Measurements from ENCODE around the gene DDHD1. TPM values are rescaled to one million over a fixed set of nuclear protein-coding genes. Genes with fewer than 3 reads are reported as not detected.
"Not testable (repeated sequence)": the region's sequence is repeated elsewhere in the genome, so short reads cannot be mapped to it uniquely, and the experiment has no call there.

DDHD1 gene
- polyA plus RNA-seq, 2 of the 4 experiments (the other 2 are of a cell fraction): 6.2 to 12.3 TPM

DNA sequence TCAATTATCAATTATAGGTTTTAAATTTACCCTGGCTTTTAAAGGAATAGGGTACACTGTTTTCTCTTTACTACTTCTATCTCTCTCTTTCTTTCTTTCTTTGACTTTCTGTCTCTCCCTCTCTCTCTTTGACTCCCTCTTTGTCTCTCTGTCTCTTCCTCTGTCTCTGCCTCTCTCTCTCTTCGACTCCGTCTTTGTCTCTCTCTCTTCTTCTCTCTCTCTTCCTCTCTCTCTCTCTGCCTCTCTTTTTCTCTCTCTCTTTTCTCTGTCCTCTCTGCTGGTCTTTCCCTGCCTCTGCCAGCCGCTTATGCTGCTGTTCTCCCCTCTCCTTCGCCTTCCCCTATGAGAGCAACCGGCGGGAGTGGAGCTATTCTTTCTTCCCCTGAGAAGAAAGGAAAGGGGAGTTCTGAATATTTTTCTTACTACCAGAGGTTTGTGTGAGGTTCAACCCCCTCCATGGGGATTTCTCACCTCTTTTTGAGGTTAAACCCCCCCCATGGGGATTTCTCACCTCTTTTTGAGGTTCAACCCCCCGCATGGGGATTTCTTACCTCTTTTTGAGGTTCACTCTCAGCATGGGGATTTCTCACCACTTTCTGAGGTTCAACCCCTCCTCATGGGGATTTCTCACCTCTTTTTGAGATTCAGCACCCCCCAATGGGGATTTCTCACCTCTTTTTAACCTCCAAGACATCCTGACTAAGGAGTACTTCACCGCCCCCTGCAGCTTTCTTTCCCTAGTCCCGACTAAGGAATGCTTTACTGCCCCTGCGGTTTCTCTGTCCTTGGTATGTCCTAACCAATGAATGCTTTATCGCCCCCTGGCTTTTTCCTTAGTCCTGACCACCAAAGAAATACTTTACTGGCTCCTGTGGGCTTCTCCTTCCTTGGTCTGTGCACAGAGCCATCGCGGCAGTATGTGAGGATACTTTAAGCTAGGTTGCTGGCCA lies 27.4 kb upstream of the DDHD1 start:
- POLR2A ChIA-PET: no interaction called here
- TF ChIP-seq EHMT2 (IDR thresholded peaks at IDR 0.05; ENCODE audit: low read depth): no peak
- TF ChIP-seq, protein P1, sequence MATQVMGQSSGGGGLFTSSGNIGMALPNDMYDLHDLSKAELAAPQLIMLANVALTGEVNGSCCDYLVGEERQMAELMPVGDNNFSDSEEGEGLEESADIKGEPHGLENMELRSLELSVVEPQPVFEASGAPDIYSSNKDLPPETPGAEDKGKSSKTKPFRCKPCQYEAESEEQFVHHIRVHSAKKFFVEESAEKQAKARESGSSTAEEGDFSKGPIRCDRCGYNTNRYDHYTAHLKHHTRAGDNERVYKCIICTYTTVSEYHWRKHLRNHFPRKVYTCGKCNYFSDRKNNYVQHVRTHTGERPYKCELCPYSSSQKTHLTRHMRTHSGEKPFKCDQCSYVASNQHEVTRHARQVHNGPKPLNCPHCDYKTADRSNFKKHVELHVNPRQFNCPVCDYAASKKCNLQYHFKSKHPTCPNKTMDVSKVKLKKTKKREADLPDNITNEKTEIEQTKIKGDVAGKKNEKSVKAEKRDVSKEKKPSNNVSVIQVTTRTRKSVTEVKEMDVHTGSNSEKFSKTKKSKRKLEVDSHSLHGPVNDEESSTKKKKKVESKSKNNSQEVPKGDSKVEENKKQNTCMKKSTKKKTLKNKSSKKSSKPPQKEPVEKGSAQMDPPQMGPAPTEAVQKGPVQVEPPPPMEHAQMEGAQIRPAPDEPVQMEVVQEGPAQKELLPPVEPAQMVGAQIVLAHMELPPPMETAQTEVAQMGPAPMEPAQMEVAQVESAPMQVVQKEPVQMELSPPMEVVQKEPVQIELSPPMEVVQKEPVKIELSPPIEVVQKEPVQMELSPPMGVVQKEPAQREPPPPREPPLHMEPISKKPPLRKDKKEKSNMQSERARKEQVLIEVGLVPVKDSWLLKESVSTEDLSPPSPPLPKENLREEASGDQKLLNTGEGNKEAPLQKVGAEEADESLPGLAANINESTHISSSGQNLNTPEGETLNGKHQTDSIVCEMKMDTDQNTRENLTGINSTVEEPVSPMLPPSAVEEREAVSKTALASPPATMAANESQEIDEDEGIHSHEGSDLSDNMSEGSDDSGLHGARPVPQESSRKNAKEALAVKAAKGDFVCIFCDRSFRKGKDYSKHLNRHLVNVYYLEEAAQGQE (IDR thresholded peaks at IDR 0.05): no peak
- no peak for TF ChIP-seq ZC3H11A (IDR thresholded peaks at IDR 0.05)
- no peak for TF ChIP-seq FOXS1 (CRISPR knock-in tag; IDR thresholded peaks at IDR 0.05)
- TF ChIP-seq PHF8 (IDR thresholded peaks at IDR 0.05; ENCODE audit: borderline replicate concordance, low read depth): no peak
- no peak for TF ChIP-seq MAZ (IDR thresholded peaks at IDR 0.05; ENCODE audit: borderline replicate concordance, low read depth, low read length)
- TF ChIP-seq KDM1A (IDR thresholded peaks at IDR 0.05; ENCODE audit: low read depth): no peak
- TF ChIP-seq EP300 (IDR thresholded peaks at IDR 0.05): no peak
- TF ChIP-seq ZSCAN20 (CRISPR knock-in tag; IDR thresholded peaks at IDR 0.05): no peak
- no peak for TF ChIP-seq MAX (IDR thresholded peaks at IDR 0.05)
- TF ChIP-seq HOXB5 (CRISPR knock-in tag; IDR thresholded peaks at IDR 0.05): no peak
- TF ChIP-seq RNF2 (IDR thresholded peaks at IDR 0.05; ENCODE audit: borderline replicate concordance, low read depth): no peak
- no peak for TF ChIP-seq NR3C1 (IDR thresholded peaks at IDR 0.05)
- no peak overlapping the region for H3K4me3 ChIP-seq
- DNase-seq (ENCODE audit: low read depth in 1 of 2, low spot score in 1 of 2): peak in 1 of 2 experiments; percentile 45
- no peak for FAIRE-seq
- H3K9me3 ChIP-seq: no peaks in the 10 kb centered on the region
- ATAC-seq: peak; percentile 64 to 81; a peak in 5 of 6 replicates
- H3K4me1 ChIP-seq: no peaks in the 10 kb centered on the region
- H3K27ac ChIP-seq: no peak overlapping the region
- H3K4me2 ChIP-seq: no peak overlapping the region
- WGBS (ENCODE audit: missing lambda C conversion rate): 63% methylated on average over 13 of the region's 13 CpGs
- CTCF ChIA-PET: interaction anchor here (0.6 to 1.6 kb wide), 2 partner anchors 11 to 14 kb away, joined by 4 to 5 read pairs; no protein-coding TSS in a partner anchor

DNA sequence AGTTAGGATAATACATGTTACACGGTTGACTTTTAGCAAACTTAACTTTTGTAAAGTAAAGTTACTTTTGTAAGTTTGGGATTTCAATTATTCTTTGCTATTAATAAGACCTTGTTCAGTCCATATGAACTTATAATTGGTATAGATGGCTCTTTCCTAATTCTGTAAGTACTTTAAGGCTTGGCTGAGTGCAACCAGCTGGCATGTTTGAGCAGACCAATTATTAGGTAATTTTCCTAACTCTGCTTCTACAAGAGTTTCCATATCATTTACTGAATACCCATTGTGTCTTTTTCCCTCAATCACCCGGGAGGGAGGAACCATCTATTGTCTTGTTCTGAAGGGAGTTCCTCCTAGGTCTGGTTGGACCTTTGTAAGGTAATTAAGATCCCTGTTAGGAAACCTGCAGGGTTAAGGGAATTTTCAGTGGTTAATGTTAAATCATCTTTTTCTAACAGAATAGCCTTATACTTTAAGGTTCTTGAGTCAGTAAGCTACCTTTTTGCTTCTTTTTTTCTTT lies 26.4 kb upstream of the DDHD1 start:
- CTCF ChIA-PET; ATAC-seq; H3K27ac ChIP-seq; DNase-seq (ENCODE audit: low read depth in 1 of 2, low spot score in 1 of 2); H3K4me2 ChIP-seq; POLR2A ChIA-PET; FAIRE-seq; H3K4me1 ChIP-seq; H3K4me3 ChIP-seq; H3K9me3 ChIP-seq: not testable (repeated sequence)
- WGBS (ENCODE audit: missing lambda C conversion rate): 68% methylated on average over 2 of the region's 2 CpGs

DNA sequence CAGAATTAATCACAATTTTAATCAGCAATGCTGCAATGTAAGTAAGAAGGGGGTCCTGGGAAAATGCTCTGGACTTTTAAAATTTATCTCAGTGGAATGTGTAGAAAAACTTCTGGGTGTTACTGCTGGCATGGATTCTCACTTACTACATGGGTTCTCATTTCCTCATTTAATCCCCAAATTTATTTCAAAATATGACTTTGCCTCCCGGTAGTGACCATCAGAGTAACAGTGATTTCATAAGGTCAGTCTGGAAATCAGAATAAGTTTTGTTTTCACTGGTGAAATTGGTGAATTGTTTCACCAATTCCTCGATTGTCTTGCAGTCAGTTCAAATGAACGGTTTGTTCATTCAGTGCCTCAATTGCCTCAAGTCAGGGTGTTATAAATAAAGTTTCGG lies 22.3 kb upstream of the DDHD1 start:
- DNase-seq (ENCODE audit: low read depth in 1 of 2, low spot score in 1 of 2): no peak
- H3K4me3 ChIP-seq: no peak overlapping the region
- no peaks in the 10 kb centered on the region for H3K4me1 ChIP-seq
- no peak for ATAC-seq
- TF ChIP-seq FOSL2 (IDR thresholded peaks at IDR 0.05): no peak
- TF ChIP-seq FOSL2 (CRISPR knock-in tag; IDR thresholded peaks at IDR 0.05): no peak
- no peak for TF ChIP-seq MYC (IDR thresholded peaks at IDR 0.05; ENCODE audit: borderline replicate concordance, low read length)
- TF ChIP-seq ZNF302 (CRISPR knock-in tag; IDR thresholded peaks at IDR 0.05): no peak
- no peak for TF ChIP-seq SMC3 (IDR thresholded peaks at IDR 0.05)
- TF ChIP-seq EP300 (IDR thresholded peaks at IDR 0.05): no peak
- TF ChIP-seq KDM1A (IDR thresholded peaks at IDR 0.05; ENCODE audit: low read depth): no peak
- no peak for TF ChIP-seq RARB (CRISPR knock-in tag; IDR thresholded peaks at IDR 0.05)
- ChIA-PET CTCF (no interaction called here), POLR2A (no interaction called here)
- no peak overlapping the region for H3K27ac ChIP-seq
- no peaks in the 10 kb centered on the region for H3K9me3 ChIP-seq
- 57% methylated on average over 4 of the region's 4 CpGs for WGBS (ENCODE audit: missing lambda C conversion rate)
- no peak for FAIRE-seq
- no peak overlapping the region for H3K4me2 ChIP-seq

Measured in A549 (cell line).